Fibroblast of pulmonary artery (primary cell): ENCODE results near the gene ZNF710.

ENCODE experiments used
- DNase-seq: peaks from one replicate; pipeline ENCODE4 v3.0.0-alpha.2; 2010; ENCODE audit warnings: low read depth
- H3K4me3 ChIP-seq: replicated peaks from 2 replicates; pipeline ENCODE4 v1.5.1; 2011; ENCODE audit warnings: low read depth, mild to moderate bottlenecking, control low read depth, low read length, moderate library complexity
- TF ChIP-seq, protein P1 (sequence below): IDR thresholded peaks from 2 replicates; pipeline ENCODE4 v1.5.1; 2011; ENCODE audit warnings: mild to moderate bottlenecking, control low read depth, low read length, inconsistent platforms; ENCODE audit errors: missing control alignments

ZNF710 gene

DNA sequence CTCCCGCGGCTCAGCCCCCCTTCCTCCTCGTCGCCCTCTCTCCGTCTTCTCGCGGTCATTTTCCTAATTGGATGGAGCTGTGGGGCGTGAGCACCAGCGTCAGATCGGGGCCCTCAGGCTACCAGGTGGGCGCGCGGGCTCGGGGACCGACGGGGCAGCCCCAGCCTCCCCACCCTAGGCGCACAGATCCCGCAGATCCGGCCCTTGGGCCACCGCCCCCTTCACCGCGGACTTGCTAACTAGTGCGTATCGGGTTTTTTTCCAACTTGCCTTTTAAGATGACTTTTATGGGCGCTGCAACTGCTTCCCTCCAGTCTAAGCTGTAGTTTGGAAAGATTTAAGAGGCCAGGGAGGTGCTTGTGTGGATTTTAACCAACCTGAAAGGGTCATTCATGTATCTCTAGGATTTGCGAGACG lies 1.3 kb downstream of the ZNF710 start:
- TF ChIP-seq, protein P1, sequence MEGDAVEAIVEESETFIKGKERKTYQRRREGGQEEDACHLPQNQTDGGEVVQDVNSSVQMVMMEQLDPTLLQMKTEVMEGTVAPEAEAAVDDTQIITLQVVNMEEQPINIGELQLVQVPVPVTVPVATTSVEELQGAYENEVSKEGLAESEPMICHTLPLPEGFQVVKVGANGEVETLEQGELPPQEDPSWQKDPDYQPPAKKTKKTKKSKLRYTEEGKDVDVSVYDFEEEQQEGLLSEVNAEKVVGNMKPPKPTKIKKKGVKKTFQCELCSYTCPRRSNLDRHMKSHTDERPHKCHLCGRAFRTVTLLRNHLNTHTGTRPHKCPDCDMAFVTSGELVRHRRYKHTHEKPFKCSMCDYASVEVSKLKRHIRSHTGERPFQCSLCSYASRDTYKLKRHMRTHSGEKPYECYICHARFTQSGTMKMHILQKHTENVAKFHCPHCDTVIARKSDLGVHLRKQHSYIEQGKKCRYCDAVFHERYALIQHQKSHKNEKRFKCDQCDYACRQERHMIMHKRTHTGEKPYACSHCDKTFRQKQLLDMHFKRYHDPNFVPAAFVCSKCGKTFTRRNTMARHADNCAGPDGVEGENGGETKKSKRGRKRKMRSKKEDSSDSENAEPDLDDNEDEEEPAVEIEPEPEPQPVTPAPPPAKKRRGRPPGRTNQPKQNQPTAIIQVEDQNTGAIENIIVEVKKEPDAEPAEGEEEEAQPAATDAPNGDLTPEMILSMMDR, result no peak
- peak overlapping the region; percentile 68 for H3K4me3 ChIP-seq
- DNase-seq, result peak; percentile 30

DNA sequence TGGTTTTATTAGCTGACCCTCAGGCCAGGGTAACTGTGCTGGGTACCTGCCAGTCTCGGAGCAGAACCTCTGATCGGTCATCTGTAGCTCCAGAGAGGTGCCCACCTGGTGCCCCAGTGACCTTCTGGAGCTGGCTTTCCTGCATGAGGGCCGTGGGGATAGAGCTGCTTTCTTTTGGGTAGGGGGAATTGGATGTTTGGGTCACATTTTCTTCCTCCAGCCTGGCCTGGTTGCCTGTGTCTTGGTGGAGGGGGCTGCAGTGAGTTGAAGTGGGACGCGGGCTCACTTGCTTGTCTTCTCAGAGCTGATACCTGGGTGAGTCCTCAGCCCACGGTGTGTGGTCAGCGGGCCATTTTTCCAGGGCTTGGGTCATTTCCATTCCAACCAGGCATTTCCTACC lies 2.6 kb downstream of the ZNF710 start:
- TF ChIP-seq, protein P1, result no peak
- no peak overlapping the region for H3K4me3 ChIP-seq
- DNase-seq, result no peak

DNA sequence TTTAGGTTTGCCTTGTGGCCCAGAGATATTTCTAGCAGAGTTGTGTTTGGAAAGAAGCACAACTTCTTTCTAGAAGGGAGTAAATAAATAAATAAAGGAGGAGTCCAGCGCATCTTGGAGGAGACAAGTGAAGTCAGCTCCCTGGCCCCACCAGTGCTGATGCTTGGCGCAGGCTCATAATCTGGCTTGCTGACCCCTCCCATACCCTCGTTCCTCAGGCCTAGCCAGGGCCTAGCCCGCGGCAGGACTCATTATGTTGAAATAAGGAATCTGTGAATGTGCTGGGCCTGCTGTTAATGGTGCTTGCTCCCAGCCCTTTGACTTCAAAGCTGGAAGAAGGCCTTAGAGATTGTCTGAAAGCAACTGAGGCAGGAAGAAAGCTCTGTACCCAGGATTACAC lies 3.1 kb downstream of the ZNF710 start:
- TF ChIP-seq, protein P1, result no peak
- H3K4me3 ChIP-seq, result no peak overlapping the region
- DNase-seq, result peak; percentile 32

DNA sequence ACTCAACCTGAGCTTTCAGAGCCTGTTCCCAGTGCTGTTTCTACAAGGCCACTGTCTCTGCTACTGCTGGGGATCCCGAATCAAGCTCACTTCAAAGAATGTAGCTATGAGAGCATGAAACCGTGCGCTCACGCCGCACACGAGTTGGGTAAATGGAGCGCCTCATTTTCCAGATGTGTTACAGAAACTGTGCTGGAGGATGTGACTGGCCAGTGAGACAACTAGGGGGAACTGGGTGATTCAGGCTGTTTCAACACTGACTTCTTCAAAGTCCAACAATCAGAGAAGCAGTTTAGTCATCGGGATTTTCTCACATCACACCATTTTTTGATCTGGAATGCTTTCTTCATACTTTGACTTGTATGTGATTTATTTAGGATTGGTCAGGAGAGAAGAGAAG lies 3.5 kb downstream of the ZNF710 start:
- DNase-seq, result peak; percentile 95

DNA sequence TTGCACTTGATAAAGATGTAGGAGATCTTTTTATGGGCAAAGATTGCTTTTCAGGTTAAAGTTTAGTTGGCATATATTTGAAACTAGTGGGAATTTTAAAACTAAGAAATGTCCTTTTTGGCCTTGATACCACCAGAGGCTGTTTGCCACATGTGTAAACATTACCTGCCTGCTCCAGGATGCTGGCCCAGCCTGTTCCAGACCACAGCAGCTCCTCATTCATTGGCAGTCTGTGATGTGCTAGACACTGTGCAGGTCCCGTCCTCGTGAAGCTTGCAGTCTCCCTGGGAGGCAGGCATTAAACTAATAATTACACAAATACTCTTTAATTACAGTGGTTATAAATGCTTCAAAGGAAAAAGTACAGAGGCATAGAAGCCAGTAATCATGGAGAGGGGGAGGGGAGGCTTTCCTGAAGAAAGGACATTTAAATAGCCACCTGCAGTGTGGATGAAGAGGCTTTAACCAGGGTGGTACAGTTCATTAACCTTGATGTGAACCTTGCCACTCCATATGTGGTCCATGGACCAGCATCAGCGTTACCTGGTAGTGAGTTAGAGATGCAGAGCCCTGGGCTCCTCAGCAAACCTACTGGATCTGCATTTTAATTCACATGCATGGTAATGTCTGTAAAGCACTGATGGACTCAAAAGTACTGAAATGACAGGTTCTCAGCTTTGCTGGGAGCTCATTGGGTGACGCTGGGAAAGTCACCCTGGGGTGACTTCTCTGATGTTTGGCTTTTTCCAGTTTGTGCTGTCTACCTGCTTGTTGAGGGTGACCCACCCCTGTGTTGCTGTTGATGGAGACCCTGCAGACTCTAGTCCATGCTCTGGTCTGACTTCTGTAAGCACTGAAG lies 5.3 kb downstream of the ZNF710 start:
- no peak overlapping the region for H3K4me3 ChIP-seq
- TF ChIP-seq, protein P1, result no peak
- DNase-seq, result no peak

More for the DNA sequence above, 3.5 kb downstream of the ZNF710 start:
- TF ChIP-seq, protein P1, result no peak
- H3K4me3 ChIP-seq, result no peak overlapping the region

DNA sequence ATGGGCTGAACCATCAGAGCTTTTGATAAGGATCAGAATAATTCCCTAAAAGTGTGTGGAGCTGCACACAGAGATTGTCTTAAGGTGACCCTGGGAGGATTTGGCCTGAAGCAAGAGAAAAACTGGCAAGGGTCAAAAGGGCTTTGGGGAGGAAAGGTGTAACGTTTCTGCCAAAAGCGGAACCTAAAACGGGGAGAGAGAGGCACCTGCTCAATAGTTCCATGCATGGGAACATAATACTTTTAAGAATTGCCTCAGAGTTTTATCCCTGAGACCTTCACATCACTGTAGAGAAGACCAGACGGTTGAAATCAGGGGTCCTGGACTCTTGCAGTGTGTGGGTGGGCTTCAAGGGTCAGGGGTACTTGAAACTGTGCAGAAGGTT lies 5.9 kb downstream of the ZNF710 start:
- H3K4me3 ChIP-seq, result no peak overlapping the region
- TF ChIP-seq, protein P1, result no peak
- no peak for DNase-seq

DNA sequence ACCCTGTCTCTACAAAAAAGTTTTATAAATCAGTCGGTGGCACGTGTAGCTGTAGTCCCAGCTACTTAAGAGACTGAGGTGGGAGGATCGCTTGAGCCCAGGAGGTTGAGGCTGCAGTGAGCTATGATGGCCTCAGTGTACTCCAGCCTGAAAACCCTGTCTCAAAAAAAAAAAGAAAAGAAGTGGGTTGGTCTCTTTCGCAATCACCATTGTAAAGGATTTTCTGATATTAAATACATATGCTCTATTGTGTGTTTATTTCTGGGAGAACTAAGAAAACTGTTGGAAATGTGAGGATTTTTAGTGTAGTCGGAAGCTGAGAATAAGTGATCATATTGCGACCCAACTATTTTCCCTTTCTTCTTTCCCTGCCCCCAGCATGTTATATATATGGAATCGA lies 7.5 kb downstream of the ZNF710 start:
- DNase-seq, result peak; percentile 49
- TF ChIP-seq, protein P1, result no peak
- no peak overlapping the region for H3K4me3 ChIP-seq
